GM12875 (cell line): Measurements from ENCODE around the gene DNMT3A.

ENCODE experiments used
- H3K4me3 ChIP-seq: one replicate; pipeline ENCODE4 v1.5.1; 2011; ENCODE audit warnings: low read depth, low read length, control low read depth
- TF ChIP-seq, protein P1 (sequence below): IDR thresholded peaks from 2 replicates; pipeline ENCODE4 v1.5.1; 2011; ENCODE audit warnings: low read depth, mild to moderate bottlenecking, control low read depth, inconsistent platforms, low read length, moderate library complexity, borderline replicate concordance; ENCODE audit not compliant: insufficient read depth

The DNMT3A gene

GRCh38 chr2:25258847-25259736 lies 82.6 kb downstream of the DNMT3A start:
- H3K4me3 ChIP-seq = no peak overlapping the region
- TF ChIP-seq, protein P1, sequence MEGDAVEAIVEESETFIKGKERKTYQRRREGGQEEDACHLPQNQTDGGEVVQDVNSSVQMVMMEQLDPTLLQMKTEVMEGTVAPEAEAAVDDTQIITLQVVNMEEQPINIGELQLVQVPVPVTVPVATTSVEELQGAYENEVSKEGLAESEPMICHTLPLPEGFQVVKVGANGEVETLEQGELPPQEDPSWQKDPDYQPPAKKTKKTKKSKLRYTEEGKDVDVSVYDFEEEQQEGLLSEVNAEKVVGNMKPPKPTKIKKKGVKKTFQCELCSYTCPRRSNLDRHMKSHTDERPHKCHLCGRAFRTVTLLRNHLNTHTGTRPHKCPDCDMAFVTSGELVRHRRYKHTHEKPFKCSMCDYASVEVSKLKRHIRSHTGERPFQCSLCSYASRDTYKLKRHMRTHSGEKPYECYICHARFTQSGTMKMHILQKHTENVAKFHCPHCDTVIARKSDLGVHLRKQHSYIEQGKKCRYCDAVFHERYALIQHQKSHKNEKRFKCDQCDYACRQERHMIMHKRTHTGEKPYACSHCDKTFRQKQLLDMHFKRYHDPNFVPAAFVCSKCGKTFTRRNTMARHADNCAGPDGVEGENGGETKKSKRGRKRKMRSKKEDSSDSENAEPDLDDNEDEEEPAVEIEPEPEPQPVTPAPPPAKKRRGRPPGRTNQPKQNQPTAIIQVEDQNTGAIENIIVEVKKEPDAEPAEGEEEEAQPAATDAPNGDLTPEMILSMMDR = no peak

DNA sequence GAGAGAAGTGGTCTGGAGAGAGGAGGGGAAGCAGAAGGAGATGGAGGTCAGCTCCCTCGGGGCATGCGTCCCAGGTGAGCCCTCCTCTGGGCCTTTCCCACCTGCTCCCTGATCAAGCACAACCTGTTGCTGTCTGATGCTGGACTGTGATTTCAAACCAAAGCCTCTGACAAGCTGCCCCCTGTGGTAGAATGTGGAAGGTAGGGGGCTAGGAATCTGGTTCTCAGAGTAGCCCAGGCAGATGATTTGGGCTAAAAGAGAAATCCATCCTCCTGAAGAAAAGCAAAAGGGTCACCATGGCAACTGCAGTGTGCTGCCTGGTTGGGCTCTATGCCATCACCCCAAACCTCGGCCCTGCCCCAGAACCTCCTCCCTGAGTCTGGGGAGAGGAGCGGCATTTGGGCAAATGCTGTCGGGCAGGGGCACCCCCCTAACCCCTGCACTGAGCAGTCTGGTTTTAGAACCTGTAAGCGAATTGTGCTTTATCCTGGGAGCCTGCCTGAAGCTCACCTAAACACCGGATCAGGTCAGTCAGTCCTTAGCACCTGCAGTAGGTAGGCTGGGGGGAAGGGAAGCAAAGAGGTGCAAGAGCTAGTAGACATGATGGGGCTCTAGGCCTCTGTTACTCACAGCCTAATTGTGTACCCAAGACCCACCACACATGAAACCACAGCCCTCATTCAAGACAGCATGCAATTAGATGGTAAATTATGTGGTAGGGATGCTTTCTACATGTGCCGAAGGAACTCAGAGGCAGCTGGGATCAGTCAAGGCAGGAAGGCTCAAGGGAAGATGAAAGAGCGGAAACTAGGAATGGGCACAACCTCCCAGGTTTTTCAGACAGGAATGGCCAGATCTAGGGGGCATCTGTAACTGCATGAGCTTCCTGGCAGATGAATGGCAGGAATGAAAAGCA lies 83.5 kb downstream of the DNMT3A start:
- TF ChIP-seq, protein P1 = 0 out of 2 replicates have a peak, but pooled peaks have one; percentile 12
- no peak overlapping the region for H3K4me3 ChIP-seq

- H3K4me3 ChIP-seq = no peak overlapping the region
- TF ChIP-seq, protein P1 = no peak
Observed at GRCh38 chr2:25257032-25257552, 84.6 kb downstream of the DNMT3A start.

GRCh38 chr2:25256488-25256875 lies 85.2 kb downstream of the DNMT3A start:
- H3K4me3 ChIP-seq = no peak overlapping the region
- TF ChIP-seq, protein P1 = no peak

GRCh38 chr2:25255745-25256487 lies 85.8 kb downstream of the DNMT3A start:
- no peak overlapping the region for H3K4me3 ChIP-seq
- TF ChIP-seq, protein P1 = no peak

GRCh38 chr2:25254961-25255360 lies 86.8 kb downstream of the DNMT3A start:
- TF ChIP-seq, protein P1 = no peak
- H3K4me3 ChIP-seq = no peak overlapping the region
